ENCODE data around the gene ZNF827. TPM values are rescaled to one million over a fixed set of nuclear protein-coding genes. Genes with fewer than 3 reads are reported as not detected.

ZNF827 gene
- total RNA-seq, 1 experiment from 2014 or later, result 29.4 TPM

DNA sequence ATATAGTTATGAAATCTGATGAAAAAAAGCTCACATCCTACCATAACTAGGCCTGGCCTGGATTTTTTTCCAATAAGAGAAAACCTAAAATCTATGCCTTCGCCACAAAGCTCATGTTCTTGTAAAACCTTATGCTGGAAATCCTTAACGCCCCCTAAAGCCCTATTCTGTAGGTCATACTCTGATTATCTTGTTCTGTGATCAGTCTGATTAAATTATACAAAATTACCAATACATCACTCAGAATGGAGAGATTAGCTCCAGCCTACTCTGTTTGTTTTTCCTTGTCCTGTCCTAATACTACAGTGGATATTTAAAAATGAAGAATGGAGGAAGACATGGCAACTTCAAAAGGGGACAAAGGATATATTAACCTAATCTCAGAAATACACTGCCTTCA, 7.2 kb downstream of the ZNF827 start:
- no peak overlapping the region for H2BK15ac ChIP-seq (ENCODE audit: low read depth, low read length)
- H2AFZ ChIP-seq (ENCODE audit: low read length), result no peak overlapping the region
- no peak overlapping the region for H3K18ac ChIP-seq (ENCODE audit: insufficient read length, low read depth, low read length)
- no peak overlapping the region for H4K8ac ChIP-seq (replicated peaks; ENCODE audit: insufficient read length, low read depth, low read length)
- H2BK12ac ChIP-seq (ENCODE audit: insufficient read length, low read depth, low read length), result no peak overlapping the region
- peaks cover 5% of the 10 kb centered on the region for H3K79me1 ChIP-seq (ENCODE audit: insufficient read depth, low read depth, low read length, poor library complexity, severe bottlenecking)
- no peak overlapping the region for H2BK120ac ChIP-seq (ENCODE audit: low read depth, low read length, poor library complexity, severe bottlenecking)
- H3K4me1 ChIP-seq (ENCODE audit: insufficient read depth, low read length), result peaks cover 10% of the 10 kb centered on the region
- Mint-ChIP-seq H3K27ac (no peak overlapping the region), H3K9me3 (peaks cover 0 to under 1% of the 10 kb centered on the region in 2 experiments; a peak in 1 of 5 replicates), H3K4me1 (peaks cover 57 to 59% of the 10 kb centered on the region in 2 experiments), H3K36me3 (ENCODE audit: insufficient read depth in 1 of 3, low read depth in 3 of 3) (peaks cover 2 to 8% (median 3%) of the 10 kb centered on the region in 3 experiments; a peak in 6 of 7 replicates), H3K4me3 (no peak overlapping the region), H3K27me3 (ENCODE audit: low read depth) (no peaks in the 10 kb centered on the region)
- no peak overlapping the region for H3K14ac ChIP-seq (ENCODE audit: insufficient read depth, low read length)
- no peaks in the 10 kb centered on the region for H3K27me3 ChIP-seq (ENCODE audit: insufficient read depth, low read length)
- no peak overlapping the region for H3K9ac ChIP-seq (ENCODE audit: extremely low read depth, insufficient read length, low read length)
- peaks cover 35% of the 10 kb centered on the region; the same call in 1 of the 2 replicates for H3K79me2 ChIP-seq (ENCODE audit: insufficient read depth, low read length)
- H4K5ac ChIP-seq (ENCODE audit: insufficient read length, low read depth, low read length), result no peak overlapping the region
- no peak overlapping the region for H4K91ac ChIP-seq (ENCODE audit: insufficient read length, low read depth, low read length)
- no peak overlapping the region for H2AK5ac ChIP-seq (ENCODE audit: insufficient read length, low read length)
- no peaks in the 10 kb centered on the region for H4K20me1 ChIP-seq (ENCODE audit: control insufficient read depth, insufficient read depth, insufficient read length)
- no peak overlapping the region for H3K4me2 ChIP-seq (ENCODE audit: insufficient read depth, insufficient read length, low read length)
- no peak overlapping the region for H2BK20ac ChIP-seq (ENCODE audit: low read depth, low read length, poor library complexity, severe bottlenecking)
- no peak overlapping the region for H3K4ac ChIP-seq (ENCODE audit: low read depth, low read length)
- H3K27ac ChIP-seq (ENCODE audit: insufficient read length, low read depth, low read length), result no peak overlapping the region
- peaks cover 9% of the 10 kb centered on the region for H3K23me2 ChIP-seq (ENCODE audit: insufficient read length, low read depth, low read length, poor library complexity, severe bottlenecking)
- H3T11ph ChIP-seq (ENCODE audit: low read length), result no peak overlapping the region
- H3K9me3 ChIP-seq (ENCODE audit: control insufficient read depth, low read depth, low read length), result no peaks in the 10 kb centered on the region
- no peak for DNase-seq
- no peak overlapping the region for H3K56ac ChIP-seq (ENCODE audit: insufficient read length, low read depth, low read length)
- no peak overlapping the region for H3K23ac ChIP-seq (ENCODE audit: insufficient read length, low read depth, low read length)
- no peak for TF ChIP-seq CTCF (conservative IDR thresholded peaks at IDR 0.05)
- no peak overlapping the region for H2BK5ac ChIP-seq (ENCODE audit: insufficient read length, low read length)
- WGBS (ENCODE audit: extremely low coverage, insufficient read length, low lambda C conversion rate), result no CpG with 5 or more reads among the region's 2 CpGs

Measured in H9 (cell line).